B cell (primary cell): ENCODE results near the gene KRT38. TPM values are rescaled to one million over a fixed set of nuclear protein-coding genes. Genes with fewer than 3 reads are reported as not detected.

Experiments
- ATAC-seq: fragments of 200-7000 bp; cut with Tn5 transposase; one replicate; pipeline ENCODE4 v1.10.0; 2021; ENCODE audit warnings: low read depth, mild to moderate bottlenecking, moderate number of reproducible peaks, moderate library complexity
- CTCF ChIA-PET: fragments of 350-600 bp; sonication (Branson Sonifier 250); formaldehyde crosslinking; loops from one replicate; lab custom pipeline; 2021; ENCODE audit warnings: antibody characterized with exemption, inconsistent platforms; lab: Charles Lee
- POLR2A ChIA-PET: fragments of 350-600 bp; sonication (Branson Sonifier 250); formaldehyde crosslinking; loops from one replicate; lab custom pipeline; 2021; ENCODE audit warnings: antibody characterized with exemption; lab: Charles Lee
- DNase-seq: peaks from one replicate; pipeline ENCODE4 v3.0.0; 2013
- H2AFZ ChIP-seq: 2 replicates; pipeline ENCODE4 v1.6.1; 2012; ENCODE audit warnings: mild to moderate bottlenecking, low read depth, low read length; ENCODE audit not compliant: insufficient read depth, poor library complexity, severe bottlenecking
- H3K27ac ChIP-seq, 2 donors: 1 replicate in 1 of 2; 2 replicates in 1 of 2; pipeline ENCODE4 v1.5.1; 2012 to 2013; ENCODE audit warnings: low read length in 2 of 2, mild to moderate bottlenecking in 2 of 2, moderate library complexity in 1 of 2
- H3K27me3 ChIP-seq, 4 experiments: fragments of 200-600 bp in 1 of 4; sonication (generic) in 1 of 4; replicated peaks in 1 of 4; 1 replicate in 2 of 4; 2 replicates in 2 of 4; pipeline versions ENCODE4 v1.6.1 to v1.7.0; 2013 to 2016; ENCODE audit warnings: low read length in 3 of 4, mild to moderate bottlenecking in 2 of 4, mixed read lengths in 1 of 4, moderate library complexity in 1 of 4; ENCODE audit not compliant: insufficient read depth in 4 of 4, control insufficient read depth in 3 of 4; ENCODE audit errors: control extremely low read depth in 1 of 4
- H3K36me3 ChIP-seq, 2 experiments: replicated peaks in 1 of 2; 1 replicate in 1 of 2; 2 replicates in 1 of 2; pipeline versions ENCODE4 v1.6.1 to v1.7.1; 2013; ENCODE audit warnings: low read length in 1 of 2; ENCODE audit not compliant: insufficient read depth in 2 of 2, control insufficient read depth in 1 of 2; ENCODE audit errors: control extremely low read depth in 1 of 2, extremely low read depth in 1 of 2
- H3K4me1 ChIP-seq, 2 donors: fragments of 200-600 bp in 1 of 2; sonication (generic) in 1 of 2; 1 replicate in 1 of 2; 2 replicates in 1 of 2; pipeline versions ENCODE4 v1.5.1 to v1.6.1; 2013 to 2017; ENCODE audit warnings: low read length in 2 of 2; ENCODE audit not compliant: control insufficient read depth in 2 of 2, insufficient read depth in 2 of 2
- H3K4me2 ChIP-seq: replicated peaks from 2 replicates; pipeline ENCODE3; 2012; ENCODE audit warnings: mild to moderate bottlenecking, low read depth, low read length; ENCODE audit not compliant: poor library complexity, severe bottlenecking
- H3K4me3 ChIP-seq, 5 experiments: fragments of 200-600 bp in 1 of 5; sonication (generic) in 1 of 5; 1 replicate in 3 of 5; 2 replicates in 2 of 5; pipeline versions ENCODE4 v1.5.1 to v1.7.0; 2011 to 2016; ENCODE audit warnings: low read length in 4 of 5, mild to moderate bottlenecking in 4 of 5, low read depth in 2 of 5, control low read depth in 1 of 5, moderate library complexity in 1 of 5; ENCODE audit not compliant: insufficient read depth in 1 of 5; ENCODE audit errors: control extremely low read depth in 1 of 5, extremely low read depth in 1 of 5
- H3K79me2 ChIP-seq: fragments of 200-600 bp; sonication (generic); one replicate; pipeline ENCODE4 v1.6.0; 2016; ENCODE audit warnings: low read length; ENCODE audit not compliant: control insufficient read depth, insufficient read depth
- H3K9ac ChIP-seq: fragments of 200-600 bp; sonication (generic); 2 replicates; pipeline ENCODE4 v1.6.1; 2017; ENCODE audit warnings: mild to moderate bottlenecking, low read length, moderate library complexity
- H3K9me3 ChIP-seq, 3 donors: one replicate each; pipeline versions ENCODE4 v1.6.1 to v1.7.1; 2013; ENCODE audit warnings: low read length in 2 of 3; ENCODE audit not compliant: control insufficient read depth in 2 of 3, insufficient read depth in 1 of 3; ENCODE audit errors: control extremely low read depth in 1 of 3
- H4K20me1 ChIP-seq: 2 replicates; pipeline ENCODE4 v1.6.0; 2012; ENCODE audit warnings: mild to moderate bottlenecking, low read length; ENCODE audit not compliant: insufficient read depth, control insufficient read depth, poor library complexity, severe bottlenecking
- H3K27ac Mint-ChIP-seq: one replicate; pipeline ENCODE4 v1.8.0; 2021; ENCODE audit warnings: mixed read lengths
- H3K27me3 Mint-ChIP-seq: one replicate; pipeline ENCODE4 v1.8.0; 2021; ENCODE audit warnings: mixed read lengths
- H3K4me1 Mint-ChIP-seq: one replicate; pipeline ENCODE4 v1.8.0; 2021; ENCODE audit warnings: mixed read lengths
- H3K4me3 Mint-ChIP-seq: one replicate; pipeline ENCODE4 v1.8.0; 2021; ENCODE audit warnings: mixed read lengths
- H3K9me3 Mint-ChIP-seq: one replicate; pipeline ENCODE4 v1.8.0; 2022; ENCODE audit warnings: mixed read lengths; ENCODE audit not compliant: insufficient read depth
- CTCF ChIP-seq: fragments of 200-600 bp; IDR thresholded peaks from one replicate; pipeline ENCODE4 v1.8.0; 2022; ENCODE audit warnings: antibody characterized with exemption, mild to moderate bottlenecking
- EZH2 ChIP-seq: IDR thresholded peaks from 2 replicates; pipeline ENCODE4 v1.6.1; 2012; ENCODE audit warnings: borderline replicate concordance, low read depth, mild to moderate bottlenecking, moderate library complexity, low read length; ENCODE audit not compliant: insufficient read depth, poor library complexity, severe bottlenecking
- WGBS: methylation state at CpG from one replicate; pipeline ENCODE4 v1.1.5; 2013; ENCODE audit warnings: missing lambda C conversion rate; ENCODE audit not compliant: insufficient coverage; 5-methylcytosine and 5-hydroxymethylcytosine counted together
- intact Hi-C: fragments of 100-400 bp; cut with micrococcal nuclease; formaldehyde crosslinking; loops from one replicate; pipeline ENCODE4 v1.10.0; 2022
- polyA plus RNA-seq: library from polyadenylated mRNA; depleted of rRNA; stranded (reverse); fragments of >200 nt; gene quantifications from 2 replicates; pipeline ENCODE4 v1.2.3, GENCODE V29; 2012
- total RNA-seq, 2 donors: library from RNA; stranded (reverse); fragments of 120-200 nt in 1 of 2; gene quantifications; 1 replicate in 1 of 2; 2 replicates in 1 of 2; pipeline versions ENCODE4 v1.2.3 to v1.2.4, GENCODE V29; 2013 to 2022

The KRT38 gene
- total and polyA plus RNA-seq, 2 donors (not counting 1 experiment from before 2014, with no cell fraction given): not detected

- H3K4me2 ChIP-seq: no peak overlapping the region
- Mint-ChIP-seq H3K9me3 (no peaks in the 10 kb centered on the region), H3K4me3 (no peak overlapping the region), H3K27me3 (peaks cover 40% of the 10 kb centered on the region), H3K27ac (no peak overlapping the region), H3K4me1 (no peaks in the 10 kb centered on the region)
- H3K9ac ChIP-seq: no peak overlapping the region
- no peaks in the 10 kb centered on the region for H3K4me1 ChIP-seq
- ChIA-PET POLR2A (no interaction called here), CTCF (no interaction called here)
- no peak overlapping the region for H3K27ac ChIP-seq
- no peak overlapping the region for H2AFZ ChIP-seq
- WGBS: no CpG with 5 or more reads among the region's 3 CpGs
- no peak for DNase-seq
- TF ChIP-seq CTCF (no peak), EZH2 (no peak)
- H3K4me3 ChIP-seq: no peak overlapping the region
- H3K36me3 ChIP-seq: no peaks in the 10 kb centered on the region
- H3K27me3 ChIP-seq: peaks cover 0 to 6% (median 0%) of the 10 kb centered on the region in 4 experiments
- intact Hi-C loops: no loop called here
- H4K20me1 ChIP-seq: no peaks in the 10 kb centered on the region
- peaks cover 0 to 4% (median 0%) of the 10 kb centered on the region in 3 donors for H3K9me3 ChIP-seq
- ATAC-seq: no peak
- no peaks in the 10 kb centered on the region for H3K79me2 ChIP-seq
Measured at GRCh38 chr17:41444640-41445039, 3.9 kb upstream of the KRT38 start.

- Mint-ChIP-seq H3K4me1 (no peaks in the 10 kb centered on the region), H3K9me3 (no peaks in the 10 kb centered on the region), H3K4me3 (no peak overlapping the region), H3K27me3 (peaks cover 42% of the 10 kb centered on the region), H3K27ac (no peak overlapping the region)
- Histone ChIP-seq H3K36me3 (no peaks in the 10 kb centered on the region), H3K4me1 (no peaks in the 10 kb centered on the region), H3K27me3 (peaks cover 0 to 6% (median 0%) of the 10 kb centered on the region in 4 experiments), H3K9ac (no peak overlapping the region), H4K20me1 (no peaks in the 10 kb centered on the region), H3K27ac (no peak overlapping the region), H3K4me2 (no peak overlapping the region), H3K9me3 (peaks cover 0 to 4% (median 0%) of the 10 kb centered on the region in 3 donors), H3K79me2 (no peaks in the 10 kb centered on the region), H2AFZ (no peak overlapping the region), H3K4me3 (no peak overlapping the region)
- intact Hi-C loops: no loop called here
- DNase-seq (no peak), ATAC-seq (no peak)
- ChIA-PET CTCF (no interaction called here), POLR2A (no interaction called here)
- TF ChIP-seq CTCF: no peak
- no peak for TF ChIP-seq EZH2
- WGBS: 83% methylated on average over 1 of the region's 1 CpG
Measured at GRCh38 chr17:41444186-41444585, 3.4 kb upstream of the KRT38 start.
